ENCODE measurements around the gene TRAF3IP1.

DNA sequence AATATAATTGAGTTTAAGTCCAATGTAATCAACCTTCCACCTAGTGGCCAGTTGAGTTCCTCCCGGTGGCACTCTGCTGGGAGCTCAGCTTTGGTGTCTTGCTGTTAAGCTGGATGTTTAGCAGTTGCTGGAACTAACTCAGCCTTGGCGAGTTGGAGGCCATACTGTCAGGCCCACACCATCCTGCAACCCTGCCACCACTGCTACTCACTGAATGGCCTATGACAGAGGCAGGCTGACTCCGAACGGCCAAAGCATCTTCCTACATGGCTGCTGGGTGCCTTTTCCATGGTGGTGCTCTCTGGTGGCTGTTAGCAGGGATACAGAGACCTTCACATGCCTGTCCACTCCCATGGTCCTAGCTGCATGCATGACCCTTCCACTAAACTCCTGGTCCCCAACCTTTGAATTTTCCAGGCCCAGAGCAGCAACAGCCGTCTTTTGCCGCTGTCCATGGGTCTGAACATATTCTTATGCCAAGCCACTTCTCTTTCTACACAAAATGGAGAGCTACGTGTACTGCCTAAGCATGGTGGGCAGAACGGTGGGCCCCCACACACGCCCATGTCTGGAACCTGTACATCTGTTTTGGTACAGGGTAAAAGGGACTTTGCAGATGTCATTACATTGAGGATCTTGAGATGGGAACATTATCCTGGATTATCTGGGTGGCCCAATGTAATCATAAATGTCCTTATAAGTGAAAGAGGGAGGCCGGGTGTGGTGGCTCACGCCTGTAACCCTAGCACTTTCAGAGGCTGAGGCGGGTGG lies 15.0 kb upstream of the TRAF3IP1 start:
- TF ChIP-seq POLR2AphosphoS5 (IDR thresholded peaks at IDR 0.05; ENCODE audit: low read depth, low read length) (no peak), SPI1 (IDR thresholded peaks at IDR 0.05; ENCODE audit: low read depth, low read length) (no peak), POLR2A (IDR thresholded peaks at IDR 0.05; ENCODE audit: low read depth, low read length) (no peak)
